HG03066 (cell line): ENCODE results near the gene EFNA1.

Source experiments
- ATAC-seq: cut with Tn5 transposase; IDR thresholded peaks from one replicate; pipeline ENCODE4 v1.9.1; 2021; ENCODE audit warnings: low read depth; ENCODE audit not compliant: unreplicated experiment

The EFNA1 gene

DNA sequence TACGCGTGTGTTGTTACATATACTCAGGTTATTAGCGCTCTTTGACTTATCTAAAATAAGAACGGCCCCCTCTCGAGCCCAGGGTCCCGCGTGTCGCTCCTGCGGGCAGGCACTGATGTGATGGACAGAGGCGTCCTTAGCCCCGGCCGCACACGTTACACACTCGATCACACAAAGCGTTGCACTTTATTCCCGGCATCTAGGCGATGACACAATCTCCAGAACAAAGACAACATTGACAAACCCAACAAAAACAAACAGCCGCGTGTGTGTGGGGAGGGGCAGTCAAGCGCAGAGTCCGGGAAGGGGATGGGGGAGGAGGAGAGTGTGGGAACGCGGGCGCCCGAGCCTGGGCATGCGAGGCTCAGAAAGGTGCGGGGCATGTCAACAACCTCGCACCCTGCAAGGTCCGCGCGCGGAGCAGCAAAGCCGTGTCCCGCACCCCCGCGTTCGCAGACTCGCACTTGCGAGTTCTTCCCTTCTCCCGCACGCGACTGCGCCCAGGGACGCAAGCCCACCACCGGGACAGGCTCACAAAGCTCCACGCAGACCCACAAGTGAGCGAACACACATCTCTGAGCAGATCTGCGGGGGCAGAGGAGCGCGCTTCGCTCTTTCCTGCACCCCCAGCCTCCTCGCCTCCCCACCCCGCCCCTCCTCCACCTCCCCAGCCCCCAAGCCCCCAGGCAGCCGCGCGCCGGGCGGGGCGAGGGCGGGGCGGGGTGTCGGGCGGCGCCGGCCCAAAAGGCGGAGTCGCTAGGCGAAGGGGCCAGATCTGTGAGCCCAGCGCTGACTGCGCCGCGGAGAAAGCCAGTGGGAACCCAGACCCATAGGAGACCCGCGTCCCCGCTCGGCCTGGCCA, at the start of gene EFNA1:
EFNA1 (plus strand) TSS at position 772 of the 862 bp plus-strand sequence. CDS start 102 bp downstream, outside the sequence.
- no peak for ATAC-seq

DNA sequence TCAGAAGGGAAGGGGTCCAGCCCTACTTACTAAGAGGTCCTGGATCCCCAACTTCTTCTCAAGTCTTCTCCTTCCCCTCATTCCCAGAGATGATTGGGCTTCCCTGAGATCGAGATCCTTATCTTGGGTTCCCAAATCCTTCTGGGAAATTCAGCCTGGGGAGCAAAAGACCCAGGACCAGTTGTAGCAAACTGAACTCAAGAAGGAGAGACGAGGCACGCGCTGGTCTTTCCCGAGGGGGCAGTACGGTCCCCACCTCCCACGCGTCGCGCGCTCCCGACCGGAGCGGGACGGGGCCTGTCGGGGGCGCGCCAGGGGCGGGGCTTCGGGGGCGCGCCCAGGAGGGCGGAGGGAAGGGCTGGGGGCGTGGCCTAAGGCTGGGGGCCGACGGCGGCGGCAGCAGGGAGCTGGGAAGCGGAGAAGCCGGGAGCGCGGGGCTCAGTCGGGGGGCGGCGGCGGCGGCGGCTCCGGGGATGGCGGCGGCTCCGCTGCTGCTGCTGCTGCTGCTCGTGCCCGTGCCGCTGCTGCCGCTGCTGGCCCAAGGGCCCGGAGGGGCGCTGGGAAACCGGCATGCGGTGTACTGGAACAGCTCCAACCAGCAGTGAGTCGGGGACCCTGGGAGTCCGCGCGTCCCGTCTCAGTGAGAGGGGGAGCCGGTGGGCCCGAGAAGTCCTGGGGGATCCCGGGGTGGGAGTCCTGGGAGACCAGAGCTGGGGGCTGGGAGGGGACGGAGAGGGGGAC, 49.0 kb upstream of the EFNA1 start, which contains the start of gene EFNA3:
EFNA3 (plus strand) TSS at position 369 of the 741 bp plus-strand sequence; CDS start at position 474, 105 bp downstream.
- ATAC-seq = no peak

DNA sequence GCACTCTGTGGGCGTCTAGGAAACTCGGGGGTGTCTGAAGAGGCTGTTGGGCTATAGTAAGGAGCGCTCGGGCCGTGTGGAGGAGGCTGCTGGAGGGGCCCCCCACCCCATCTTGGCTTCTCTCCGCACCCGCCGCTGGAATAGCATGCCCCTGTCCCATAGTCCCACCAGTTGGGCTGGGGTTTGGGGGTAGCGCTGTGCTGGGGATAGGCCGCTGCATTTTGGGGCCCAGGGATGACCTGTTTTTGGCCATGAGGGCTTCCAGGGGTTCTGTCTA, 48.5 kb upstream of the EFNA1 start:
- no peak for ATAC-seq

GRCh38 chr1:155079487-155080311, 48.0 kb upstream of the EFNA1 start:
- ATAC-seq = no peak

GRCh38 chr1:155080312-155081228, 47.1 kb upstream of the EFNA1 start:
- ATAC-seq = no peak

GRCh38 chr1:155081472-155082300, 46.0 kb upstream of the EFNA1 start:
- no peak for ATAC-seq

DNA sequence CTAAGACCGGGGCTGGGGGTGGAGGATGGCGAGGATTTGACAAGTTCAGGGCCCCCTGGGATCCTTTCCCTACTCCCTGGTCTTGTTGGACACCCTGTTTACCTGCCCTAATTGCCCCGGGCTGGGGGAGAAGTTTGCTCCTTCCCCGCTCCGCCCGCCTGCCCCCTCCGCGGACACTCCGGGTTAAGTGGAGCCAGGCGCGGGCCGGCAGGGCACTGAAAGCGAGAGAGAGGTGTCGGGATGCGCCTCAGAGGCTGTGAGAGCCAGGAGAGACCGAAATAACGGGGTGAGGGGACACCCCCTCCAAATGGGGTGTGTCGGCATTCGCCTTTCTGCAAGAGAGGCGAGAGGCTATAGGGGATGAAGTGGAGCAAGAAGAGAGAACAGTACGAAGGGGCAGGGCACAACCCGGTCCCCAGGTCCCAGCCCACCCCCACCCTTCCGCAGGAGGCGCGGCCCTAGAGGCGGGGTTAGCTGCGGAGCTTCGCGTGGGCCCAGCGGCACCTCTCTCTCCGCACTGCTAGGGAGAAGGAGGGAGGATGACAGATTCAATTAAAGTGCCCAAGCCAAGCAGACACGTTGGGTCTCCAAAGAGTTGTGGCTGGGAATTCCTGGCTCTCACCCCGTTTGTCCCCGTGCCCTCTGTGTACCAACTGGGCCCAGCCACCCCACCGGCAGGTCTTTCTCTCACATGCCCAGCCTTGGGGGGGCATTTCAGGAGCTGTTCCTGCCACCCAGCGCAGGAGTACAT, 45.2 kb upstream of the EFNA1 start:
- no peak for ATAC-seq

DNA sequence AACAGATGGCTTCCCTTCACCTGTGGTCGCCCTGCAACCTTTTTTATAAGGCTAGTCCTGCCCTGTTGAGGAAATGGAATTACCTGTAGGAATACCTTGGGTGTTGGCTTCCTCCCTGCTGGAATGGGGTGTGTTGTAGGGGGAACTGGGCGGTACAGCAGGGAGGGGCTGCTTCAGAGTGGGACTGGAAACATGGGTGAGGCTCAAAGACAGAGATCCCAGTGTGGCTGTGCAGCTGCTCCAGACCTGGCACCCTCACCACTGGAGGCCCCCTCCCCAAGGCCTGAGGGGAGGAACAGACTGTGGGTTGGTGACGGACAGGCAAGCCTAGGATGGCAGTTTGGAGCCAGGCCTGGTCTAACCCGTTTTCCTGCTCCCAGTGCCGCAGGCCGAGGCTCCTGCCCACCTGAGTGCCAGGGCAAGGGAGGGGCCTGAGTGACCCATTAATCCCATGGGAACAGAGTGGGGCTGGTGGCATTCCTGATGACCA, 44.6 kb upstream of the EFNA1 start:
- no peak for ATAC-seq

GRCh38 chr1:155083865-155084721, 43.6 kb upstream of the EFNA1 start:
- ATAC-seq = no peak

DNA sequence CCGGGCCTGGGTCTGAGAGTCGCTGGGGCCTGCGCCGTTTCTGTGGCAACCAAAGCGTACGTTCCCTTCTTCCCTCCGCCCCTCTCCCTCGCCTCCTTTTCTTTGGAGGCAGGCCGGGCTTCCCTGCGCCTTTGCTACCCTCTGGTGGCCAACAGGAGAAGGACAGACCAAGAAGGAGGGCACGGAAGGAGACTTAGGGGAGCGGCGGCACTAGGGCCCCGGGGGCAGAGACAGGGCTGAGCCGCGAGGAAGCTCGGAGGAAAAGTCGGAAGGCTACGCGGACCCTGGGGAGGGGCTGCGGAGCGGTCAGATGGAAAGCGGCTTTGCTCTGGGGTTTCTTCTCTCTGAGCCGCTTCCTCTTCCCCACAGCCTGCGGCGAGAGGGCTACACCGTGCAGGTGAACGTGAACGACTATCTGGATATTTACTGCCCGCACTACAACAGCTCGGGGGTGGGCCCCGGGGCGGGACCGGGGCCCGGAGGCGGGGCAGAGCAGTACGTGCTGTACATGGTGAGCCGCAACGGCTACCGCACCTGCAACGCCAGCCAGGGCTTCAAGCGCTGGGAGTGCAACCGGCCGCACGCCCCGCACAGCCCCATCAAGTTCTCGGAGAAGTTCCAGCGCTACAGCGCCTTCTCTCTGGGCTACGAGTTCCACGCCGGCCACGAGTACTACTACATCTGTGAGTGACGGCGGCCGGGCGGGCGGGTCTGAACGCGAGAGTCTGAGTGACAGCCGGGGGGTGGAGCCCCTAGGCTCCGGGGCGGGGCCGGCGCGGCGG, 42.8 kb upstream of the EFNA1 start:
- peak; percentile 78 for ATAC-seq

DNA sequence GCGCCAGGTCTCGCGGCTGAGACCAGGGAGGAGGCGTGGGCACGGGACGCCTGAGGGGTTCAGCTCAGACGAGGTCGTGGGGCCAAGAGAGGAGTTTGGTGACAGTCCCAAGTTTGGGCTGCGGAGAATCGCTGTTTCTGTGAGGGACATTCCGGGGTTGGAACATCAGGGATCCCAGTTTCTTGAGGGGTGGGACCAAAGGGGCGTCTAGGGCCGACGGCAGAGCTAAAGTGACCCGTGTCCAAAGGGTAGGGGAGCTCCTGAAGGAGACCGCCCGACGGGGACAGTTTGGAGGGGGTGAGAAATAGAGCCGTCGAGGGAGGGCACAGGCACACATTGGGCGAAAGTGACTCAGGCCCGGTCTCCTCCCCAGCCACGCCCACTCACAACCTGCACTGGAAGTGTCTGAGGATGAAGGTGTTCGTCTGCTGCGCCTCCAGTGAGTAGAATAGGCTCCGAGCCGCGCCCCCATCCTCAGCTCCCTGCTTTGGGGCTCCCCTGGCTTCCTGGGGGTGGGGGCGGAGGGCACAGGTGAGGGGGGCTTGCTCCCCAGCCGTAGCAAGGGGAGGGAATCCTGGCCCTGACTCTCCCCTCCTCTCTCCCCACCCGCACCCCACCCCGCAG, 42.1 kb upstream of the EFNA1 start:
- no peak for ATAC-seq

GRCh38 chr1:155086128-155086741, 41.4 kb upstream of the EFNA1 start:
- ATAC-seq = no peak

- no peak for ATAC-seq
Observed at GRCh38 chr1:155086856-155087535, 40.7 kb upstream of the EFNA1 start.

- no peak for ATAC-seq
Observed at GRCh38 chr1:155091071-155092051, 36.3 kb upstream of the EFNA1 start.
